HG02973 (cell line): ENCODE data around the gene HLF.

ENCODE experiments used
- ATAC-seq: cut with Tn5 transposase; IDR thresholded peaks from one replicate; pipeline ENCODE4 v1.9.1; 2021; ENCODE audit warnings: moderate library complexity; ENCODE audit not compliant: unreplicated experiment

Gene HLF

GRCh38 chr17:55289978-55290377, 25.2 kb downstream of the HLF start:
- ATAC-seq, result no peak

DNA sequence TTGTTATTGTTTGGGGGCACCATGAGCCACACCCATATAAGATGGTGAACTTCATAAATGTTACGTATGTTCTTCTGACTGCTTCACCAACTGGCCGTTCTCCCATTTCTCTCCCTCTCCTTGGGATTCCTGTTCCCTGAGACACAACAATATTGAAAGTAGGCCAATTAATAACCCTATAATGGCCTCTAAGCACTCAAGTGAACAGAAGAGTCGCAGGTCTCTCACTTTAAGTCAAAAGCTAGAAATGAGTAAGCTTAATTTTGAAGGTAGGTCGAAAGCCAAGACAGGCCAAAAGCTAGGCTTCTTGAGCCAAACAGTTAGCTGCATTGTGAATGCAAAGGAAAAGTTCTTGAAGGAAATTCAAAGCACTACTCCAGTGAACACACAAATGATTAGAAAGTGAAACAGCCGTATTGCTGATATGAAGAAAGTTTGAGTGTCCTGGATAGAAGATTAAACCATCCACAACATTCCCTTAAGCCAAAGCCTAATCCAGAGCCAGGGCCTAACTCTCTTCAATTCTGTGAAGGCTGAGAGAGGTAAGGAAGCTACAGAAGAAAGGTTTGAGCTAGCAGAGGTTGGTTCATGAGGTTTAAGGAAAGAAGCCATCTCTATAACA, 25.8 kb downstream of the HLF start:
- ATAC-seq, result no peak

DNA sequence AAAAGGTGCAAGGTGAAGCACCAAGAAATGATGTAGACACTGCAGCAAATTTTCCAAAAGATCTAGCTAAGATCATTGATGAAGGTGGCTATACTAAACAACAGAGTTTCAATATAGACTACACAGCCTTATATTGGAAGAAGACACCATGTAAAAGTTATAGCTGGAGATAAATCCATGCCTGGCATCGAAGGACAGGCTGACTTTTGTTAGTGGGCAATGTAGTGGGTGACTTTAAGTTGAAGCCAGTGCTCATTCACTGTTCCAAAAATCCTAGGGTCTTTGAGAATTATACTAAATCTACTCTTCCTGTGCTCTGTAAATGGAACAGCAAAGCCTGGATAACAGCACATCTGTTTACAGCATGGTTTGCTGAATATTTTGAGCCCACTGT, 26.4 kb downstream of the HLF start:
- ATAC-seq, result no peak

DNA sequence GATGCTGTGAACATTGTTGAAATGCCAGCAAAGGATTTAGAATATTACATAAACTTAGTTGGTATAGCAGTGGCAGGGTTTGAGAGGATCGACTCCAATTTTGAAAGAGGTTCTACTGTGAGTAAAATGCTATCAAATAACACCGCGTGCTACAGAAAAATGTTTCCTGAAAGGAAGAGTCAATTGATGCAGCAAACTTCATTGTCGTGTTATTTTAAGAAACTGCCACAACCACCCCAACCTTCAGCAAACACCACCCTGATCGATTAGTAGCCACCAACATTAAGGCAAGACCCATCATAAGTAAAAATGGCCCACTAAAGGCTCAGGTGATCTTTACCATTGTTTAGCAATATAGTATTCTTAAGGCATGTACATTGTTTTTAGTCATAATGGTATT, 27.3 kb downstream of the HLF start:
- no peak for ATAC-seq

DNA sequence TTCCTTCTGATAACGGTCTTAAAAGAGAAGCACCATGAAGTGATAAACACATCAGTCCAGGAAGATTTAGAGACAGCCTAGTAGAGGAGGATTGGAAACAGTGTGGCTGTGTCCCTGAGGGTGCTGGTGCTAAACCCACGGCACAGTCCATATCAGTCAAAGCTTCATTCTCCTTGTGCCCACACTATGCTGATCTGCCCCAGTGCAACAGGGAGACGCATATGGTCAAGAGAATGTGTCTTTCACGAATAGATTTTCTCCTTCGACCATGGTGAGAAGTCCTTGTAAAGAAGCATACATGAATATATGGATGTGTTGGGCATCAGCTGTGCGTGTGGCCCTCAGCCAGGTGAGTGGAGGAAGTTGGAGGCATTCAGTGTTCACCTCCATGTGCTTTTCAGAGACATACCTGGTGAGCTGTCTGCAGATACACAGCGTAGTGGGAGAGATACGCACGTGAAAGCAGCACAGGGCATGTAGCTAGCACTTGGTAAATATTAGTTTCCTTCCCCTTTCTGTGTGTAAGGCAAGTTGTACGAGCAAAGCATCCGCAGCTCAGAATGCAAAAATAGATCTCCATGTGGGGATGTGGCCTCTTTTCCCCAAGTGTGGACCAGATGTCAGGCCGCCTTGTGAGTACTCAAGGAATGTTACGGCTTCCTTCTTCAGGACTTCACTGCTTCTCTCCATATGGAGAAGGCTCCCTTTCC, 29.4 kb downstream of the HLF start:
- ATAC-seq, result no peak

- ATAC-seq, result peak; percentile 90
Observed at GRCh38 chr17:55295411-55296170, 30.8 kb downstream of the HLF start.

DNA sequence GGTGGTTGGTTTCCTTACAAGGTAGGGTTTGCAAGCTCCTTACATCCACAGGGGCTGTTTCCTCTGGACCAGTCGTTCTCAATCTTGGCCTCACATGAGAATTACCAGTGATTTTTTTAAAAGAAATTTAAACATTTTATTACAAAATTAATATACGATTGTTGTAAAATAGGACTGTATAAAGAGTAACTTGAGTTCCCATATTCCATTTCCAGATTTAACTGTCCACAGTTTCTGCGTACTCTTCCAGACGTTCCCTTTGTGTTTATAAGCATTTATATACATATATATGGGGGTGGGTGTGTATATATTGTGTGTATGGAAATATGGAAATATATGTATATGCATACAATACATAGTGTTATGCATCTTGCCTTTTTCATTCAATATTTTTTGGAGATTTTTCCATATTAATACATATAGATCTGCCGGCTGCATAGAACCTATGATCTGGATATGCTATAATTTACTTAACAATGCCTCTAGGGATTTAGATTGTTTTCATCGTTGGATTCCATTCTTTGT, 31.5 kb downstream of the HLF start:
- ATAC-seq, result no peak

- no peak for ATAC-seq
Observed at GRCh38 chr17:55296699-55297098, 31.9 kb downstream of the HLF start.

DNA sequence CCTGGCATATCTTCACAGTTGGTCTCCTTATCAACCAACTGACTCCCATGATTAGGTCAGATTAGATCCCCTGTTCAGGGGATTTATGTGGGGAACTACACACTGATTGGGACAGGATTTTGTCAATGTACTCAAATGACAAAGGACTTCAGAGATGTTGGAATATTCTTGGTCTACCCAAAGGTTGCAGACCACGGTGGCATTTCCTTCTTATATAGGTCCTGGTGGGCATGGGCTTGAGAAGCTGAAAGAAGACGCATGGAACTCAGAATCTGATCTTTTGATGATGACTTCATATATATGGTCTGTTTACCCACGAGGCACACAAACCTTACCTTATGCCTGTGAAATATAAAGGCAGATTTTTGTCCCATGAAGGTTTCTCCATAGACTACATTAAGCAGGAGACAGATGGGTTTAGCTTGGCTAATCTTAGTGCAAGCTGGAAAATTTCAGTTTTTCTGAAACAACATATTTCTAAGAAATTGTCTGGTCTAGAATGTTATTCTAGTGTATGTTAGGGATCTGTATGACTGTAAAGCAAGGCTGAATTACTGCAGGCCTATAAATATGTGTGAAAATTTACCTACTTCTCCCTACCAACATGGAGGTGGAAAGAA, 33.5 kb downstream of the HLF start:
- ATAC-seq, result no peak

DNA sequence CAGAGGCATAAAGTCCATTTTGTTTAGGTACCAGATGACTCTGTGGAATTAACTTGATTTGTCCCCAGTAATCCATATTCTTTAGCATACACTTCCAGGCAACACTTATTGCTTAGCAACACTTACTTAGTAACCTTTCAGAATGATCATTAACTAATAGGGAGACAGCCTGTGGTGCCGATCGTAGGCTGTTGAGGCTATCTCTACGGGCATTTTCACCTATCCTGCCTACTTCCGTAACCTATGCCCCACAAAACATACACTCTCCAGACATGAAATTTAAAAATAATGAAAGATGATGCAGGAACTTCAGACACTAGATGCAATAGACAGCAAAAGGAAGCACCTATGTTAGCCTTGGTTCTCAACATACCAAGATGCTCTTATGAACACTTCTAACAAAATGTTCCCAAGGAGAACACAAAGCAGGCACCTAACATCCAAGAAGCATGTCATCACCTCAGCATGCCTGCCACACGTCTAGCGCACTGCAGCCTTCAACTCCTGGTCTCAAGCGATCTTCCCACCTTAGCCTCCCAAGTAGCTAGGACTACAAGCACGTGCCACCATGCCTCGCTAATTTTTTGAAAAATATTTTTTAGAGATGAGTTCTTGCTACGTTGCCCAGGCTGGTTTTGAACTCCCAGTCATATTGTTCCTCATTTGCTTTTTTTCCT, 34.5 kb downstream of the HLF start:
- no peak for ATAC-seq

GRCh38 chr17:55299890-55300289, 35.1 kb downstream of the HLF start:
- no peak for ATAC-seq

- no peak for ATAC-seq
Observed at GRCh38 chr17:55300479-55301290, 35.9 kb downstream of the HLF start.

DNA sequence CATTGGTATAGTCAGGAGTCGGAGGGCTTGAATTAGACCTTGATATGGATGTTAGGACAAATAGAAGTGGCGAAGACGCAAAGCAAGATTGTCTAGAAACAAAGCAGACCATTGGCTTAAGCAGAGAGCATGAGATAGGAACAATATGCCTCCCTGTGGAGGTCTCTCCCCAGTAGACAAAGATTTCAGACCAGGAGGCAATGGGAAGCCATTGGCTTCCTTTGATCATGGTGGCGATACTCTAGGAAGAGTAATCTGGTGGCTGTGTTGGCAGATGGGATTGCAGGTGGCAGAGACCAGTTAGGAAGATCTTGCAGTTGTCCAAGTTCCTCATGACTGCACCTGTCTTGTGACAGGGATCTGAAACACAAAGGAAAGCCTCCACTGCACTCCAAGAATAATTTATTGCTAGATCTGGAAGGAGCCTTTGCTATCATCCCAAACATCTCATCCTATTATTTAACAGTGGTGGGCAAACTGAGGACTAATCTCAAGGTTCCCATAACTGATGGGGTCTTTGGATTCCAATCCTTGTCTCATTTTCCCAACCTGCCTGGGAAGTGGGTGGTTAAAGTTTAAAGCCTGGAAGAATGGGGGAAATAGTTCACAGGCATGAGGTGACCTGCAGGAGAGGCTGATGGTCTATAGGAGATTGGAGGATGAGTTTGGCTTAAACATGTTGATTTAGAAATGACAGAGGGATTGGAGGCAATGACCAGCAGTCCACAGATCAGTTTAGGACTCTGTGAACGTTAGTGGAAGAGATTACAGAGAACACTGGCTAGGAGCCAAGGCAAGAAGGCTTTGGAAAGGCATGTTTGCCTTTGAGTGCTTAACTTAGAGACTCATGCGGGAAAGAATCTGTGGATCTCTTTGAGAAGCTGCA, 37.0 kb downstream of the HLF start:
- ATAC-seq, result no peak

GRCh38 chr17:55302407-55302787, 37.6 kb downstream of the HLF start:
- no peak for ATAC-seq

GRCh38 chr17:55303008-55303493, 38.3 kb downstream of the HLF start:
- no peak for ATAC-seq

- ATAC-seq, result no peak
Observed at GRCh38 chr17:55303701-55304145, 39.0 kb downstream of the HLF start.

DNA sequence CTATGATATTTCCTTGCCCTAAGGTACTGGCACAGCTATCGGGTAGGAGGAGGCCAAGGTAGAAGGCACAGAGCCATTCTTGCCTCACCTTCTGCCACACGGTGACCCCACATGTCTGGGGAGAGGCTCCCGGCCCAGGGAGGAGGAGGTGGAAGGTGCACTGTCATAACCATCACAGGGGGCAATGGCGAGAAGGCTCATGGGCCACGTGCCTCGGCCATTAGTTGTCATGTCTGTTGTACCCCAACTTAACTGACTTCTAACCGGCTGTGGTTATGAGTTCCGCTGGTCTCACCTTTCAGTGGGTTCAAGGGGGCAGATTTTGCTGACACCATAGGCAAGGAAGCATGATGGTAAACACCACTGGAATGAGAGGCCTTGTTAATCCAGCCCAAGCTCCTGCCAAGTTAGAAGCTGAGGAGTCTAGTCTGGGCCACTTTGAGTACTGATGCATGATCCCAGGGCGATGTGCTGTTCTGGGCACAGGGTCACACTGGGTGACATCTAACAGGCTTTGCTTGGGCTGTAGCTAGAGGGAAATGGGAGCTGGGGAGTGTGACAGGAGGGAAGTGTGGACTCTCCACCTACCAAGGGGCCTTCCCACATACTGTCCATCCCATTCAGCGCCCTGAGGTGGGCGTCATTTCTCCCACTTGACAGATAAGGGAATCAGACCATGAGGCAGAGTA, 39.6 kb downstream of the HLF start:
- no peak for ATAC-seq
